Measurements from ENCODE around the gene HINFP. TPM values are rescaled to one million over a fixed set of nuclear protein-coding genes. Genes with fewer than 3 reads are reported as not detected.
"Not testable (repeated sequence)": the region's sequence is repeated elsewhere in the genome, so short reads cannot be mapped to it uniquely, and the experiment has no call there.

The HINFP gene
- total RNA-seq, 2 donors from 2014 or later: 11.9 to 28.3 TPM

DNA sequence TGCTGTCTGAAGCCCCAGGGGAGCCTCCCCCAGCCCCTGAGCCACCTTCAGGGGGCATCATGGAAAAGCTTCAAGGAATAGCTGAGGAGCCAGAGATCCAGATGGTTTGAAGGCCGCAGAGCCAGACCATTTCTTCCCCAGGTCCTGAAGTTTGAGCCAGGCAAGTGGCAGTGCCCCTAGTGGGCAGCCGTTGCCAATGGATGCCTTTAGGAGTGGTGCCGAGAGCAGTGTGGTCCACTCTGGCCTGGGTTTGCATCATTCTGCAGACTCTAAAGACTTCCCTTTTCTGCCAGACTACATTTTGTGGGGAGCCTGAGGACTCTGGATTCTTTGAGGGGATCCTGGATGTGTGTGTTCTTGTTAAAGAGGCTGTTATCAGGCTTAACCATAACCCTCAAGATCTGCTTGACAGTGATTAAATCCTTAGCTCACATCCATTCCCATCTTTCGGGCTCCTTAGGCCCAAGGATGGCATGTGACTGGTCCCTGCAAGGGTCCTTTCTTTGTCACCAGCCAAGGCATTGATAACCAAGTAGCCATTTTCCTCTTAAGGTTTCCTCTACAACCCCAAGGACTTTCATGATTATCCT, 13.1 kb downstream of the HINFP start:
- H3K4me1 ChIP-seq: no peaks in the 10 kb centered on the region
- H3K36me3 ChIP-seq (replicated peaks in 1 of 2; ENCODE audit: insufficient read depth in 1 of 2, low read depth in 2 of 2): peaks cover 10 to 31% of the 10 kb centered on the region in 2 donors
- H3K27me3 ChIP-seq: no peaks in the 10 kb centered on the region
- peak in 6 of 7 experiments; percentile 44 to 62 (median 53) for TF ChIP-seq CTCF (IDR thresholded peaks at IDR 0.05)
- no peak for TF ChIP-seq POLR2A (IDR thresholded peaks at IDR 0.05)
- WGBS, 2 donors: 28 to 46% methylated on average over 4 of the region's 4 CpGs
- H3K9me3 ChIP-seq: no peaks in the 10 kb centered on the region
- peak; percentile 76 for ATAC-seq
- H3K27ac ChIP-seq: no peak overlapping the region
- intact Hi-C loops (cut with DNase I): no loop called here
- DNase-seq: peak; percentile 42 to 65 (median 56)
- H3K4me3 ChIP-seq: no peak overlapping the region

DNA sequence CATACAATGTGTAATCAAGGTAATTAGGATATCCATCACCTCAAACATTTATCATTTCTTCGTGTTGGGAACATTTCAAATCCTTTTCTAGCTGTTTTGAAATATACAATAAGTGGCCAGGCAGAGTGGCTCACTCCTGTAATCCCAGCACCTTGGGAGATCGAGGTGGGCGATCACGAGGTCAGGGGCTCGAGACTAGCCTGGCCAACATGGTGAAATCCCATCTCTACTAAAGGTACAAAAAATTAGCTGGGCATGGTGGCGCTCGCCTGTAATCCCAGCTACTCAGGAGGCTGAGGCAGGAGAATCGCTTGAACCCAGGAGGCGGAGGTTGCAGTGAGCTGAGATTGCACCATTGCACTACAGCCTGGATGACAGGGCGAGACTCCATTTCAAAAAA, 17.9 kb downstream of the HINFP start:
- DNase-seq; intact Hi-C loops (cut with DNase I); H3K36me3 ChIP-seq (replicated peaks in 1 of 2; ENCODE audit: insufficient read depth in 1 of 2, low read depth in 2 of 2); H3K27ac ChIP-seq; H3K27me3 ChIP-seq; ATAC-seq; H3K4me3 ChIP-seq; H3K4me1 ChIP-seq; H3K9me3 ChIP-seq: not testable (repeated sequence)
- WGBS, 2 donors: 80 to 84% methylated on average over 10 of the region's 10 CpGs

DNA sequence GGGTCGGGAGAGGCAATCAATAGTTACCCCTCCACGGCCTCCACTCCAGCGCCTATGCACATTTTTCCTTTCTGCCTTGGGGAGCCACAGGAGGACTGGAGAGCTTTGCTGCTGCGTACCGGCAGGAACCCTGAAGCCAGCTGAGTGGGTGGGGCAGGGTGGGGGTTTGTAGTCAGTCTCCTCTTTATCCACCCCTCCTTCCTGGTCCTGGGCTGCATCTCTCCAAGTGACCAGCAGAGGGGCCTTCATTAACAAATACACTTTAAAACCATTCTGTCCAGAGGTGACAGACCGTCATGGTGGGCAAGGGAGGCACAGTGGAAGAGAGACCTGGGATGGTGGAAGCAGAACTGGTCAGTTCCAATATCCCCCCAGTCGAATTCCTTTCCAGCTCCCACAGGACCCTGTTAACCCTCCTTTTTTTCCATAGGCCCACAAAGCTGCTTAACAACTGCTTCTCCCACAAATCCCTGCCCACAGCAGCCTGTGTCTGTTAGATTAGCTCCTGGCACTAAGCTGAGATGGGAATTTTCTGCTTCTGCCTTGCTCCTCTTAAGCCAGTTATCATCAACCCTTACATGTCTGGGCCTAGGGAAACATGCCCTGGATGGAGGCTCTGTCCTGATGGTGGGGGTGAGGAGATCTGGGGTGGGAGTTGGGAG, 23.6 kb downstream of the HINFP start:
- H3K4me3 ChIP-seq: no peak overlapping the region
- TF ChIP-seq POLR2A (IDR thresholded peaks at IDR 0.05): no peak
- TF ChIP-seq CTCF (IDR thresholded peaks at IDR 0.05): peak; percentile 39 to 67 (median 58)
- no peak overlapping the region for H3K27ac ChIP-seq
- peaks cover 0 to 10% of the 10 kb centered on the region in 2 donors for H3K27me3 ChIP-seq
- ATAC-seq: peak; percentile 81
- no peaks in the 10 kb centered on the region for H3K36me3 ChIP-seq (replicated peaks in 1 of 2; ENCODE audit: insufficient read depth in 1 of 2, low read depth in 2 of 2)
- H3K4me1 ChIP-seq: peaks cover 17% of the 10 kb centered on the region
- H3K9me3 ChIP-seq: no peaks in the 10 kb centered on the region
- WGBS, 2 donors: 12 to 13% methylated on average over 7 of the region's 7 CpGs
- intact Hi-C loops (cut with DNase I): no loop called here
- peak; percentile 66 to 76 (median 70) for DNase-seq

DNA sequence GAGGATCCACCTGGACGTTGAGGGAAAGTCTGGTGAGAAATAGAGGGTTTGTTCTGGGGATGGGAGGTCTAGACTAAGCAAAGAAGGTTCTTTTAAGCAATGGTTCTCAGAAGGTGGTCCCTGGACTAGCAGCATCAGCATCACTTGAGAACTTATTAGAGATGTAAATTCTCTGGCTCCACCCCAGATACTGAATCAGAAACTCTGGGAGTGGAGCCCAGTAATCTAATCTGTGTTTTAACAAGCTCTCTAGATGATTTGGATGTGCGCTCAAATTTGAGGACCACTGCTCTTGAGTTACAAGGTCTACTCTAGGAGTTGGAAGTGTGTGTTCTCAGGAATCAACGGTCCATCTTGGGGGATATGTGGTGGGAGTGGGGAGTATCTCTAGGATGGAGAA, 24.2 kb downstream of the HINFP start:
- no peak for TF ChIP-seq POLR2A (IDR thresholded peaks at IDR 0.05)
- no peak for TF ChIP-seq CTCF (IDR thresholded peaks at IDR 0.05)
- no peak for ATAC-seq
- peaks cover 17% of the 10 kb centered on the region for H3K4me1 ChIP-seq
- peaks cover 0 to 11% of the 10 kb centered on the region in 2 donors for H3K27me3 ChIP-seq
- intact Hi-C loops (cut with DNase I): no loop called here
- H3K36me3 ChIP-seq (replicated peaks in 1 of 2; ENCODE audit: insufficient read depth in 1 of 2, low read depth in 2 of 2): no peaks in the 10 kb centered on the region
- DNase-seq: no peak
- WGBS, 2 donors: 35 to 51% methylated on average over 3 of the region's 3 CpGs
- H3K4me3 ChIP-seq: no peak overlapping the region
- no peaks in the 10 kb centered on the region for H3K9me3 ChIP-seq
- H3K27ac ChIP-seq: no peak overlapping the region

GRCh38 chr11:119147604-119148333, 26.4 kb downstream of the HINFP start:
- TF ChIP-seq CTCF (IDR thresholded peaks at IDR 0.05) (no peak), POLR2A (IDR thresholded peaks at IDR 0.05) (no peak)
- Histone ChIP-seq H3K27me3 (peaks cover 0 to 11% of the 10 kb centered on the region in 2 donors), H3K4me1 (peaks cover 17% of the 10 kb centered on the region), H3K9me3 (no peaks in the 10 kb centered on the region), H3K36me3 (replicated peaks in 1 of 2; ENCODE audit: insufficient read depth in 1 of 2, low read depth in 2 of 2) (no peaks in the 10 kb centered on the region), H3K27ac (no peak overlapping the region), H3K4me3 (no peak overlapping the region)
- DNase-seq (no peak), ATAC-seq (no peak)
- WGBS, 2 donors: 62 to 63% methylated on average over 6 of the region's 6 CpGs
- intact Hi-C loops (cut with DNase I): no loop called here

All from body of pancreas (tissue), 4 donors.